ENCODE results near the gene ALS2.

GRCh38 chr2:201751566-201751965, 29.2 kb downstream of the ALS2 start:
- TF ChIP-seq POLR2AphosphoS5 (IDR thresholded peaks at IDR 0.05) (no peak), POLR2A (IDR thresholded peaks at IDR 0.05) (no peak), CTCF (IDR thresholded peaks at IDR 0.05) (no peak)

All from breast epithelium (tissue), 3 donors.